Raji (cell line): Measurements from ENCODE around the gene NANS.

ENCODE experiments used
- POLR2A ChIP-seq: IDR thresholded peaks from 2 replicates; pipeline ENCODE4 v1.6.1; 2011; ENCODE audit warnings: low read depth, low read length, control low read depth; ENCODE audit not compliant: insufficient read depth

NANS gene

GRCh38 chr9:98034593-98035546 is 21.7 kb upstream of the NANS start:
- 0 out of 2 replicates have a peak, but pooled peaks have one; percentile 15 for TF ChIP-seq POLR2A

GRCh38 chr9:98037357-98037756 is 19.2 kb upstream of the NANS start:
- no peak for TF ChIP-seq POLR2A

GRCh38 chr9:98038958-98039357 is 17.6 kb upstream of the NANS start:
- peak; percentile 42; the same call in 1 of the 2 replicates for TF ChIP-seq POLR2A

GRCh38 chr9:98039607-98040017 is 16.9 kb upstream of the NANS start:
- TF ChIP-seq POLR2A, result no peak

- no peak for TF ChIP-seq POLR2A
These were observed 16.3 kb upstream of the NANS start for GRCh38 chr9:98040212-98040611.

GRCh38 chr9:98043915-98044314 is 12.6 kb upstream of the NANS start:
- peak; percentile 52; the same call in 1 of the 2 replicates for TF ChIP-seq POLR2A

- TF ChIP-seq POLR2A, result peak; percentile 71
These were observed 11.0 kb upstream of the NANS start for GRCh38 chr9:98045234-98046179.

- TF ChIP-seq POLR2A, result no peak
These were observed 10.4 kb upstream of the NANS start for GRCh38 chr9:98046180-98046543.

- no peak for TF ChIP-seq POLR2A
These were observed 9.5 kb upstream of the NANS start for GRCh38 chr9:98047002-98047401.

GRCh38 chr9:98049288-98050072 is 7.1 kb upstream of the NANS start:
- TF ChIP-seq POLR2A, result no peak

GRCh38 chr9:98050351-98050750 is 6.2 kb upstream of the NANS start:
- no peak for TF ChIP-seq POLR2A

- no peak for TF ChIP-seq POLR2A
These were observed 2.1 kb upstream of the NANS start for GRCh38 chr9:98054376-98054951.

- TF ChIP-seq POLR2A, result no peak
These were observed 737 bp downstream of the NANS start for GRCh38 chr9:98057138-98057799.

- TF ChIP-seq POLR2A, result no peak
These were observed 5.6 kb downstream of the NANS start for GRCh38 chr9:98062161-98062560.
